ENCODE measurements around the gene PRADC1.

Gene PRADC1

DNA sequence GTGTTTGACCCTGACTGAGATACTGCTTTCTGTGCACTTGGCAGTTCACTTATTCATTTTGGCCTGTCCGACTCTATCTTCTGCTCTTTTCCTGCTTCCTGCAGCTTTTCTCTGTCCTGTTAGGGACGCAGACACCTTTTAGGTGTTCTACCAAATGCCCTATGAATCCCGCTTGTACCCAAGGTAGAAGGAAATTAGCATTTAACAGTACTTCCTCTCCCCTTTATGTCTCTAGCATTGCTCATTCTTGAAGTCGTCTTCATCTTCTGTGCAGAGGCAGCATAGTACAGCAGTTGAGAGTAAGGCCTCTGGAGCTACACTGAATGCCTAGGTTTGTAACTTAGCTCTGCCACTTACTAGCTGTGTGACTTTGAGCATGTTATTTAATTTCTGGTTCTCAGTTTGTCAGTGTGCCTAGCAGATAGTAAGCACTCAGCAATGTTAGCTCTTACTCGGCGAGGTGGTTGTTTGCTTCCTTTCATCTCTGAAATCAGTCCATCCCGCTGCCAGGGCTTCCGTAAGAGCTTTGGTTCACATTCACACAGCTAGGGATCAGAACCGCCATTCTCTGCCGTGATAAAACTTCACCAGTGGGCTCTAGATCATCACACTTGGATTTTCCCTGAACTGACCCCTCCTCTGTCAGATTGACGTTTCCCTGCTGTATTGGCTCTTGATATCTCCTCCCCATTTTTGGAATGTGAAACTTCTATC, 2.4 kb upstream of the PRADC1 start:
- DNase-seq (ENCODE audit: low spot score) = no peak

DNA sequence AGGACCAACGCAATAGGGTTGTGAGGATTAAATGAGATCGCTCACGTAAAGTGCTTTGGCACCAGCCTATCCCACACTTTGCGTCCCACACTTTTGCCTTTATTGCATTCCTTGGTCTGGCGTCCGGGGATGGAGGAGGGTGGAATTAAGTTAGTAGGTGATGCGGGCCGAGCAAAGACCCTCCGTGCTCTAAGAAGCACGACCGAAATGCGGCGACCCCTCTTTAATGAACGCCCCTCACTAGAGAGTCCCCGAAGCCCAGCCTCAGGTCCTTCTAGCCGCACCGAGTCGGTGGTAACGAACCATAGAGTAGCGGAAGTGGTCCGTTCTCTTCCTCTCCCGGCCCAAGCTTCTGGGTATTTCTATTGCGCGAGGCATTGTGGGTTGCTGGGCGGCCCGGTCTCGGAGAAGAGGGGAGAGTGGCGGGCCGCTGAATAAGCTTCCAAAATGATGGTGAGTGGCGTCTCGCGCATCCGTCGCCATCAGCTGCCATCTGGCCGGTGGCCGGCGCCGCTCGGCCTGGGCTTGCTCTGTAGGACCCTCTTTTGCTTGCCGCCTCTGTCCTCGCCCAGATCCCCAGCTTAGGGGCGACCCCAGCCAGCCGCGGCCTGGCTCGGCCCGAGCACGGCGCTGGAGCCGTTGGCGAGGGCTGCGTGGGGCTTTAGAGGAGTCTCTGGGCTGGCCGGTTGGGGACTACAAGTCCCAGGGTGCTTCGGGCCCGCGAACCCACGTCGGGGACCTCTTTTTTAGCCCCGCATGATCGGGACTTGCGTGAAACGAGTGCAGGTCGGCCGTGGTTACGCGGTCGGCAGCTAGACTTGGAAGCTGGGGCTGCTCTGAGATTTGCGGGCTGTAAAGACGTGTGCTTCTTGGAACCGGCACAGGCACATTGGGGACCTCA, 1.1 kb upstream of the PRADC1 start, which contains the start of gene CCT7:
Gene CCT7, plus strand, starts transcription at position 377 of the 901 bp plus-strand sequence. Its CDS starts 71 bp downstream, at position 448.
- peak; percentile 92 for DNase-seq (ENCODE audit: low spot score)

DNA sequence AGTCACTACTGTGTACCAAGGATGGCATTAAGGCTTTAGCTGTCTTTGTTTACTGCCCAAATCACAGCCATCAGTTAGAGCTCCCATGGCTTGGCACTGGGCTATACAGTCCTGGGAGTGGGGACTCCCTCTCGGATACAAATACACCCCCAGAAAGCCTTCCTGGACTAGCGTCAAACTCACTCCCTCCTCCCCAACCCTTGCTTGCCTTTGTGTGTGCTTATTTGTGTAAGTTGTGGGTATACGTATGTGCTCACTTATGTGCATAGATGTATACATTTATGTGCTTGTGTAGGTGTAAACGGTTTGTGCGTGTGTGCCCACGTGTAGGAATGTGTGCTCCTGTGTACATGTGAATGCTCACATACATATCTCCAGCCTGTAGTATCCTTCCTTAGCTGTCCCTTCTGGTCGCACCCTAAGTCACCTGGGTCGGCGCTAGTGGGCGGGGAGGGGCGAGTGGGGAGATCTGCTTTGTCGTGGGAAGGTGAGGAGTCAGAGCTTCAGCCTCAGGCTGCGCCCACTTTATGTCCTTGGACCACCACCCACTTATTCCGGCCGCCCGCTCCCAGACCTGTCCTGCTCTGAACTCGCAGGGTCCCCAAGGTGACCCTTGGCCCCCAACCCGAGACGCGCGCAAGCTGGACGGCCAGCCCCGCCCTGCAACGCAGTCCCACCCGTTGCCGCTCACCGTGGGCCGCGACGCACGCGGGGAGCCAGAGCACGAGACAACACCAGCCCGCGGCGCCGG, 461 bp downstream of the PRADC1 start:
- no peak for DNase-seq (ENCODE audit: low spot score)

DNA sequence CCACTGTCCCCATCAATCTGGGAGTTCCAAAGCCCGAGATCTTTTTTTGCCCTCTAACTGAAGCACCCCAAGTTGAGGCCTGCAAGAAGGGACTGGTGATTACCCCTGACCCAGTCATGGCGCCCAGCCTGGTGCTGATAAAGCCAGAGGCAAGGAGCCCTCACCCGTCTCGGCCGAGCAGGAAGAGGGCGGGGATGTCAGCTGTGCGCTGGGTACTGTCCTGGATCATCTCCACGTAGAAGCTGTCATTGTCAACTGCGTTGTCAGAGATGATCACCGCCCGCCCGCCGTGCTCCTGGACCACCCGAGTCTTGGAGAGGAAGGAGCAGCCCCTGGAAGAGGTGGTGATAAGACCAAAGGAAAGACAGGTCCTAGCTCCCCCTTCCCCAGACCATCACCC, 4.4 kb downstream of the PRADC1 start:
- no peak for DNase-seq (ENCODE audit: low spot score)

DNA sequence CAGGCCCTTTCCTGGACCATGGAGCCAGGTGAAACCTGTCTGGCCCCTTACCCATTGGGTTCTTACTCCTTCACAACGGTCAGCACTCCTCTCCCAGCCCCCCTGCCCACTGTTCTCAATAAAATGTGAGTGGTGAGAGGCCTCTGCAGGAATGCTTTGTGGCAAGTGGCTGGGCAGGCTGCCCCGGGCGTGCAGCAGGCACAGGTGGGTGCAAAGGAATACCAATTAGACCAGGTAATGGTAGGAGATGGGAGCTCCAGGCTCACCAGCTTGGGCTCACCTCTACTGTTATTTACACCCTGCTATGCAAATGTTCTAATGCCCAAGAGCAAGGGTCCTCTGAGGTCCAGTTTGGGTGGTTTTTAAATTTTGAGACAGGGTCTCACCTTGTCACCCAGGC, 6.0 kb downstream of the PRADC1 start:
- DNase-seq (ENCODE audit: low spot score) = no peak

DNA sequence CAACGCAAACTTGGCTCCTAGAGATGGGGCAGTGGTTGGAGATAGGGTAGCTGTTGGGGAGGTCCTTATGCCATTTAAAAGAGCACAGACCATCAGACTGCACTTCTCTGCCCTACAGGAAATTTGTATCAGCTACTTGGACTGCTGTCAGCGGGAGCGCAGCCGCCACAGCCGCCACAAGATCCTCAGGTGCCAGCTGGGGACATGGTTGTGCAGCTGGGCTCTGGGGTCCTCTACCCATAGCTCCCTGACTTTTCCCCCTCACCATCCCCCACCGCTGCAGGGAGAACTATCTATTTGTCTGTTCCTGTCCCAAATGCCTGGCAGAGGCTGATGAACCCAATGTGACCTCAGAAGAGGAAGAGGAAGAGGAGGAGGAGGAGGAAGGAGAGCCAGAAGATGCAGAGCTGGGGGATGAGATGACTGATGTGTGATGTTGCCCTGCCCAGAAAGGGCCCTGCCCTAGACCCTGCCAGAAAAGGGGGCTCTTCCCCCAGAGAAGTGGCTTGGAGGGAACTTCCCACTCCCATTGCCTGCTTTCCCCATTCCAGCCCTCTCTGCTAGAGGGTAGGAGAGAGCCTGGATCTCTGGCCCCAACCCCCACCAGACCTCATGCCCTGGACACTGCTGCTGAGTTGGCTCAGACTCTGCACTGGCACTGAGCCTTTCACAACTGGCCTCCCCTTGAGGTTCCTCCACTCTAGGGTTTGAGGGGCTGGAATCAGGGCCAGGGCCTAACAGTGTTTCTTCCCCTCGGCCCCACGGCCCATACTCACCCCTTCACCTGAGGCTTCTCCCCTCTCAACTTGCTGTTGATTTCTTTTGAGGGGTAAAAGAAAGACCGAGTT, 7.3 kb downstream of the PRADC1 start:
- no peak for DNase-seq (ENCODE audit: low spot score)

DNA sequence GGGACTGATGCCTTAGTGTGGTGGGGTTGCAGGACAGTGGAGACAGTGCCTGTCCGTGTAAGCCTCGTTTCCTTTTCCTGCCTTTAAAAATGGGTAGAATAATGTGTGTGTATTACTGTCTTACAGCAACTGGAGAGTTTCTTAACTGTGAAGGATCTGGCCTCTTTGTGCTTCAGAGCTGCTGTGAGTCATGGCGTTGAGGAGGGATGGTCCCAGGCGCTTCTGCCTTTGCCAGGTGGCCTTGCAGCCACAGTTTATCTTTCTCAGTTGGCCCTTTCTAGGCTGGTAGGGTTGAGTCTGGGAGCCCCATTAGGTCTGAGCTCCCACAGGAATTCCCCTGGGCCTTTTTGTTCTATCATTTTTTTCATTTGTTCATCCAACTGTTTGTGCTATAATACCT, 9.2 kb downstream of the PRADC1 start:
- no peak for DNase-seq (ENCODE audit: low spot score)

DNA sequence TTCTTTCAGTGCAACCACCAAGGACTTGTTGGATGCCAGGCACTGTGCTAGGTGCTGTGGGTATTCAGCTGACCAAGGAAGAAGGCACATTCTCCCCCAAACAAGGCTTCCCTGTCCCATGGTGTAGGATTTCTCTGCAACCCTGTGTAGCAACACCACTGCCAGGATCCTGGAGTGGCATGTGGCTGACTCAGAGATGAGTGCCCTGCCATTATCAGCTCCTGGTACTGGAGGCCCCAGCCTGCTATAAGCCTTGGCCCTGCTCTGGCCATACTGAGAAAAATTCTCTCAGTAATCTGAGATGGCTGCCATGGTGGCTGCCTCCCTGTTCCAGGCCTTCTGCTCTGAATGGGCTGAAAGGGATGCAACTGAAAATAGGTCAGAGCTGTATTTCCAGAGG, 14.7 kb downstream of the PRADC1 start:
- DNase-seq (ENCODE audit: low spot score) = no peak

DNA sequence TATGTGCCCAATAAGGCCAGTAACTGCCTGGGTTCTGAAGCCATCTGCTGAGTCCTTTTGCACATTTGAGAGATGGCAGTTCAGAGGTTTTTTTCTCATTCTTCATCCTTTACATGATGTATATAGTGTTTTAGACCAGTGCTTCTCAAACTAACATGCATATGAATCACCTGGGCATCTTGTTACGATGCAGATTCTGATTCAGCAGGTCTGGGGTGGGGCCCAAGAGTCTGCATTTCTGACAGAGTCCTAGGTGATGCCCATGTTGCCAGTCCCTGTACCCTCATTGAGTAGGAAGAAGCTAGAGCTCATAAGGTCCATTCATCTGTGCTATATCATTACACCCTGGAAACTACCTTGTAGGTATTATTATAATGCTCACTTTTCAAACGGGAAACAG, 15.2 kb downstream of the PRADC1 start:
- no peak for DNase-seq (ENCODE audit: low spot score)

DNA sequence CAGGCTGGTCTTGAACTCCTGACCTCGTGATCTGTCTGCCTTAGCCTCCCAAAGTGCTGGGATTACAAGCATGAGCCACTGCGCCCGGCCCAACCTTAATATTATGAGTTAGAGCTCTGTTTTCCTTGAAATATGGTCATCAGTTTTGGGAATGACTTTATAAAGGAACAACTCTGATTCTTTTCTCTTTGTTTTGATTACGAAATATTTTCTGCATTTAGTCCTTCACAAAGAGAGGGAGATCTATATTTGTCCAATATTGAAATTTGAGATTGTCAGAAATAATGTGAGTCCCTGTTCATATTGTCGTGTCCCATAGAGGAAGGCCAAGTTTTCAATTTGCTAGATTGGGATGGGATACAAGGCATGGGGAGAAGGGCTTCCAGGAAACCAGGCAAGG, 15.9 kb downstream of the PRADC1 start:
- DNase-seq (ENCODE audit: low spot score) = no peak

DNA sequence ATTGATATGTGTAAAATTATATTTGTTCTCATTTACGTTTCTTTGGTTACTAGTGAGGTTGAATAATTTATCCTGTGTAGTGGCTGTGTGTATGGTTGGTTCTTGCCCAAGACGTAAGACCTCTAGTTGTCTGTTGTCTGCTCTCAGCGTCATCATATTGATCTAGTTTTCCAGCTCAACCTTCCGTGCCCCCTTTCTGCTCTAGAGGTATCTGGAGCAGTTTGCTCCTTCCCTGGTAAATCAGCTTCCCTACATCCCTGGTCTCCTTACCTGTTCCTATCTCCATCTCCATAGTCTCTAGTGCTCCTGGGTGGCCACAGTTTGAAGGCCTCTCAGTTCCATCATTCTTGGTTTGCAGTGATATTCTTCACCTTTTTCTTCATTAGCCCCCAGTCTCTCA, 17.8 kb downstream of the PRADC1 start:
- no peak for DNase-seq (ENCODE audit: low spot score)

DNA sequence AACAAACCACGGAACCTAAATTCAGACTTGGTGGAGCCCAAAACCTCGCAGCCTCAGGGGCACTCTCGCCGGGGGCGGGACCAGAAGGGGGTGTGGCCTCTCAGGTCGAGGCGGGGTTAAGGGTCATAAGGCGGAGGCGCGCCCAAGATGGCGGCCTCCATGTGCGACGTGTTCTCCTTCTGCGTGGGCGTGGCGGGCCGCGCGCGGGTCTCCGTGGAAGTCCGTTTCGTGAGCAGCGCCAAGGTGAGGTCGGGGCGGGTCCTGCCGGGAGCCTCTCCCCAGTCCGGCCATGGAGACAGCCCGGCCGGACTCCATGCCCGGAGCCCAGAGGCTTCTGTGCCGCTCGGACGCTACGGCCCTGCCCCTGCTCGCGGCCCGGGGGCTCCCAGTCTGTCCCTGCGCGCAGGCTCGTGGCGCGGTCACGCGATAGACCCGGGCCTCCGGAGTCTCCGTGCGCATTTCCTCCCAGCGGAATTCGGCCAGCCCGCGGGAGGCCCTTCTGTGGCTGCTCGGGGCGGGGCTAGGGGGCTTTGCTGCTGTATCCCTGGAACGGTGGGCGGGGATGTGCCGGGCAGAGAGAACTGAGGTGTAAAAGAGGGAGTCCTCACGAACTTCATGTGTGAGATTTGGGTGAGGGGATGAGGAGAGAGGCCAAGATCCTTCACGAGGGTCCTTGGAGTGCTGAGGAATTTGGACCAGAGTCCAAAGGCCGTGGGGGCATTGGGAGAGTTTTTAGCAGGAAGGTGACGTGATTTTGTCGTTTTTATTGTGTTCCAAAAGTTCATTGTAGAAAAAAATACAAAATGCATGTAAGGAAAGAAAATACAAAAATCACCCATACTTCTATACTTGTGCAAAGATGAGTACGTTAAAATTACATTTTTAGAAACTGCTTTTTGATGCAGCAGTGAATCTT, 18.7 kb downstream of the PRADC1 start, which contains the start of gene SMYD5:
Gene SMYD5, plus strand, starts transcription at position 126 of the 916 bp plus-strand sequence. Its CDS starts 22 bp downstream, at position 148.
- peak; percentile 88 for DNase-seq (ENCODE audit: low spot score)

DNA sequence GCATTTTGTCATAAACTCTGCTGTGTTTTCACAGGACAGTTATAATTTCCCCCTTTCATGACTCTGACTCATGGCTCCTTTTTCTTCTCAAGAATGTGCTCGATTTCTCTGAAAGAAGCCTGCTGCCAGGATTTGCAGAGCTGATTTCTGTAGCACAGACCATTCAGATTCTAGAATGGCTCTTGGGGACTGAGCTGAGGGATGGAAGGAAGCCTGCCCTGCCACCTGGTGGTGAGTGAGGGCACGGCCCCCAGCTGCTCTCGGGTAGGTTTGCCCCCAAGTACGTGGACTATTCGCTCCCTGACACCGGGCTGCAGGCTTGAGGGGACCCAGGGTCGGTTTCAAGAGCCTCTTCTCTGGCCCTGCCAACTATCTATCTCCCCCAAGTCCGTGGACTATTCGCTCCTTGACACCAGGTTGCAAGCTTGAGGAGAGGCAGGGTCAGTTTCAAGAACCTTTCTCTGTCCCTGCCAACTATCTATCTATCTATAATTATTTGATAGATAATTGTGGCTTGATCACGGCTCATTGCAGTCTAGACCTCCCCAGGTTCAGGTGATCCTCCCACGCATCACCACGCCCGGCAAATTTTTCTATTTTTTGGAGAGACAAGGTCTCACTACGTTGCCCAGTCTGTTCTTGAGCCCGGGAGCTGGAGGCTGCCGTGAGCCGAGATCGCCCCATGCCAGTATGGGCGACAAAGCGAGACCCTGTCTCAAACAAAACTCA, 20.4 kb downstream of the PRADC1 start:
- no peak for DNase-seq (ENCODE audit: low spot score)

DNA sequence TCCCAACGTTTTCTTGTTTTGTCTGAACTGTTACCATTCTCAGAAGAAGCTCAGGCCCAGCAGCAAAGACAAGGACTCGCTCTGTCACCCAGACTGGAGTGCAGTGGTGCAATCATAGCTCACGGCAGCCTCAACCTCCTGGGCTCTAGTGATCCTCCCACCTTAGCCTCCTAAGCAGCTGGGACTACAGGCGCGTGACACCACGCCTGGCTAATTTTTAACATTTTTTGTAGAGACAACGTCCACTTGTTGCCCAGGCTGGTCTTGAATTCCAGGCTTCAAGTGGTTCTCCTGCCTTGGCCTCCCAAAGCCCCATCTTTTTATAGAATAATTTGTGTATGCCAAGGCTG, 21.0 kb downstream of the PRADC1 start:
- no peak for DNase-seq (ENCODE audit: low spot score)

DNA sequence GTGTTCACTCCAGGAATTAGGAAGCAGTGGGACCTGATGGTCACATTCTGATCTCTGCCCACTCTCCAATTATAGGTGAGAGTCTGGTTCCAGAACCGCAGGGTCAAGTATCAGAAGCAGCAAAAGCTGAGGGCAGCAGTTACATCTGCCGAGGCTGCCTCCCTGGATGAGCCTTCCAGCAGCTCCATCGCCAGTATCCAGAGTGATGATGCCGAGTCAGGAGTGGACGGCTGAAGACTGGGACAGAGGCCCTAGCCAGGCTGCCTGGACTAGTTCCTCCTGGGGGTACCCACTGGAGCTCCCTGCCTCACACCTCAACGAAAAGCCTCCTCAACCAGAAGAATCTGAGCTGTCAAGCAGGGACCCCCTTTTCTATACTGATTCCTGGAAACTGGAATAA, 22.3 kb downstream of the PRADC1 start:
- no peak for DNase-seq (ENCODE audit: low spot score)

DNA sequence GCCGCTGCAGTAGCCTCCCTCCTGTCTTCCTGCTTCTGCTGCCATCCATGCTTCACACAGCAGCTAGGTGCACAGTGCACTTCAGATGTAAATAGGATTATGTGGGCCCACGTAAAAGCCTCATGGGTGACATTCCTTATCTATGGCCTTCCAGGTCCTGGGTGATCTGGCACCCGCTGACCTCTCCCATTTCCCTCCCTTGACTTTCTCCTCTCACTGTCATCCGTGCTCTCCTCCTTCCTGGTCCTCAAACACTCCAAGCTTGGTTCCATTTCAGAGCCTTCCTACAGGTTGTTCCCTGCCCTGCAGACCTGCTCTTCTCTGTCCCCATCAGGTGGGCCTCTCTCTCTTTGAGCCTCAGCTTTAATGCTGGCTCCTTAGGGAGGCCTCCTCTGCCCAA, 23.0 kb downstream of the PRADC1 start:
- no peak for DNase-seq (ENCODE audit: low spot score)

DNA sequence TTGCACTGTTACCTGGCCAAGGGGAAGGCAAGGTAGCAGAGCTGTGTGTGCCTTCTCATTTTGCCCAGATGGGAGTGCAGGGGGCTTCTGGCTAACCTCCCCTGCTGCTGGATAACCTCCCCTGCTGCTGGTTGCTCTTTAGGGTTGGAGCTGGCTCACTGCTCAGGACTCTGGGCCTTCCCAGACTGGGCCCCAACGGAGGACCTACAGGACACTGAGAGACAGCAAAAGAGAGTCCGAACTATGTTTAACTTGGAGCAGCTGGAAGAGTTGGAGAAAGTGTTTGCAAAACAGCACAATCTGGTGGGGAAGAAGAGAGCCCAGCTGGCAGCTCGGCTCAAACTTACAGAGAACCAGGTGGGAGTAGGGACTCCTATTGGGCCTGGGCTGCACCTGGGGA, 24.8 kb downstream of the PRADC1 start:
- DNase-seq (ENCODE audit: low spot score) = no peak

DNA sequence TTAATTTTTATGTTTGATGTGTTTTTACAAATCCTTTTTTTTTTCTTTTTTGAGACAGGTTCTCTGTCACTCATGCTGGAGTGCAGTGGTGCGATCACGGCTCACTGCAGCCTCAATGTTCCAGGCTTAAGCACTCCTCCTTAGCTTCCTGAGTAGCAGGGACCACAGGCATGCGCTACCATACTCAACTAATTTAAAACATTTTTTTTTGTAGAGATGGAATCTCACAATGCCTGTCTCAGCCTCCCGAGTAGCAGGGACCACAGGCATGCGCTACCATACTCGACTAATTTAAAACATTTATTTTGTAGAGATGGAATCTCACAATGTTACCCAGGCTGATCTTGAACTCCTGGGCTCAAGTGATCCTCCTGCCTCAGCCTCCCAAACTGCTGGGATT, 27.4 kb downstream of the PRADC1 start:
- no peak for DNase-seq (ENCODE audit: low spot score)

DNA sequence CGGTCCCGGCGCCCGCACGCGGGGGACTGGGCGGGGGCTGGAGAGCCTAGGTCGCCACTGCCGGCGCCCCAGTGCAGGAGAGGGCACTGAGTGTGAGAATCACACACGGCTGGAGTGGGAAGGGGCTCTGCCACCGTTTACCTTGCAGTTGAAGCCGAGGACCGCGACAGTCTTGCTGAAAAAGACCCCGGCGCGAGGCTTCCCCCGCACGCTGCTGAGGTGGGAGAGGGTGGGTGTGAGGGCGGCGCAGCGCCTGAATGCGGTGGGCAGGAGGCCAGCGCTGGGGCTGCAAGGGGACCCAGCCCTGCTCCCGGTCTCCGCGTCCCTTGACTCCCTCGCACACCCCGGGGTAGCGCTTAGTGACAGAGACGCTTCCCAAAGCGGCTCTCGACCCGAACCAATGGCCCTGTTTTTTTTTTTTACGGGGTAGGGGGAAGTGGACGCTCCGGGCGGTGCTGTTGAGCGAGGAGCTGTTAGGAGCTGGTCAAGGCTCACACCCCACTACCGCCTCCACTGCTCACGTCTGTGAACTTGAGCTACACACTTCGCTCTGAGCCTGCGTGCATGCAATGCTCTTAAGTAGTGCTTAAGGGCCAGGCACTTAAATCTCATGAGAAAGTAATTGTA, 29.9 kb downstream of the PRADC1 start:
- no peak for DNase-seq (ENCODE audit: low spot score)
